Bronchial epithelial cell (primary cell): Measurements from ENCODE around the gene AGBL5. TPM values are rescaled to one million over a fixed set of nuclear protein-coding genes. Genes with fewer than 3 reads are reported as not detected.

Experiments
- DNase-seq: peaks from one replicate; pipeline ENCODE4 v3.0.0-alpha.2; 2010; ENCODE audit warnings: low read depth
- FAIRE-seq: peaks from 2 replicates; lab custom pipeline; 2011; peaks lifted over from hg19 to GRCh38; lab: Jason Lieb, UNC
- H3K27me3 ChIP-seq: 2 replicates; pipeline ENCODE4 v1.5.1; 2011; ENCODE audit warnings: low read length; ENCODE audit not compliant: control insufficient read depth, insufficient read depth
- H3K36me3 ChIP-seq: 2 replicates; pipeline ENCODE4 v1.5.1; 2011; ENCODE audit warnings: low read length; ENCODE audit not compliant: control insufficient read depth, insufficient read depth
- H3K4me3 ChIP-seq: 2 replicates; pipeline ENCODE4 v1.5.1; 2011; ENCODE audit warnings: mild to moderate bottlenecking, low read depth, low read length, control low read depth
- CTCF ChIP-seq: IDR thresholded peaks from 2 replicates; pipeline ENCODE4 v1.5.1; 2011; ENCODE audit warnings: mild to moderate bottlenecking, moderate library complexity, low read length, control low read depth, inconsistent platforms; ENCODE audit not compliant: insufficient read depth, severe bottlenecking
- total RNA-seq: library from RNA; depleted of rRNA; stranded (reverse); fragments of >200 nt; gene quantifications from 2 replicates; pipeline ENCODE4 v1.2.1, GENCODE V29; 2014

AGBL5 gene
- total RNA-seq, 1 donor from 2014 or later: 9.2 TPM

- DNase-seq (no peak), FAIRE-seq (no peak)
- TF ChIP-seq CTCF: no peak
- Histone ChIP-seq H3K36me3 (peaks cover 13% of the 10 kb centered on the region), H3K4me3 (no peak overlapping the region), H3K27me3 (no peaks in the 10 kb centered on the region)
Observed at GRCh38 chr2:27025281-27025800, 26.1 kb upstream of the AGBL5 start.

GRCh38 chr2:27025861-27026851 is 25.3 kb upstream of the AGBL5 start:
- H3K36me3 ChIP-seq: peaks cover 13% of the 10 kb centered on the region
- DNase-seq: no peak
- FAIRE-seq: no peak

GRCh38 chr2:27027211-27027651 is 24.2 kb upstream of the AGBL5 start:
- no peak for FAIRE-seq
- H3K36me3 ChIP-seq: peaks cover 13% of the 10 kb centered on the region

More at GRCh38 chr2:27025861-27026851, 25.3 kb upstream of the AGBL5 start:
- H3K27me3 ChIP-seq: no peaks in the 10 kb centered on the region
- no peak overlapping the region for H3K4me3 ChIP-seq
- no peak for TF ChIP-seq CTCF

GRCh38 chr2:27029051-27029450 is 22.4 kb upstream of the AGBL5 start:
- Histone ChIP-seq H3K36me3 (peaks cover 11% of the 10 kb centered on the region), H3K4me3 (no peak overlapping the region), H3K27me3 (no peaks in the 10 kb centered on the region)
- no peak for DNase-seq
- TF ChIP-seq CTCF: no peak
- no peak for FAIRE-seq

More at GRCh38 chr2:27027211-27027651, 24.2 kb upstream of the AGBL5 start:
- no peaks in the 10 kb centered on the region for H3K27me3 ChIP-seq
- TF ChIP-seq CTCF: no peak
- no peak for DNase-seq
- no peak overlapping the region for H3K4me3 ChIP-seq

- peak; percentile 73 for DNase-seq
- no peak for TF ChIP-seq CTCF
- Histone ChIP-seq H3K36me3 (peaks cover 26% of the 10 kb centered on the region), H3K4me3 (peak within 1 kb of the TSS; percentile 75), H3K27me3 (no peaks in the 10 kb centered on the region)
- FAIRE-seq: no peak
Observed at GRCh38 chr2:27032495-27033252, 18.8 kb upstream of the AGBL5 start, which contains the start of gene TMEM214. Gene TMEM214, plus strand, starts transcription at chr2:27032965. Its CDS starts 51 bp downstream, at chr2:27033016.
